Skin epidermis (tissue), 12 donors: ENCODE data around the gene TTR.

Experiments
- H3K27ac ChIP-seq, 21 experiments: fragments of 200-600 bp; sonication (generic) in 11 of 21; one replicate each; pipeline ENCODE4 v1.5.0; 2020; ENCODE audit warnings: mild to moderate bottlenecking in 3 of 21, inconsistent platforms in 2 of 21, moderate library complexity in 2 of 21
- H3K4me3 ChIP-seq, 7 experiments: fragments of 200-600 bp; sonication (generic) in 2 of 7; one replicate each; pipeline ENCODE4 v1.5.0; 2020; ENCODE audit warnings: inconsistent platforms in 2 of 7, mild to moderate bottlenecking in 2 of 7, moderate library complexity in 1 of 7

The TTR gene

DNA sequence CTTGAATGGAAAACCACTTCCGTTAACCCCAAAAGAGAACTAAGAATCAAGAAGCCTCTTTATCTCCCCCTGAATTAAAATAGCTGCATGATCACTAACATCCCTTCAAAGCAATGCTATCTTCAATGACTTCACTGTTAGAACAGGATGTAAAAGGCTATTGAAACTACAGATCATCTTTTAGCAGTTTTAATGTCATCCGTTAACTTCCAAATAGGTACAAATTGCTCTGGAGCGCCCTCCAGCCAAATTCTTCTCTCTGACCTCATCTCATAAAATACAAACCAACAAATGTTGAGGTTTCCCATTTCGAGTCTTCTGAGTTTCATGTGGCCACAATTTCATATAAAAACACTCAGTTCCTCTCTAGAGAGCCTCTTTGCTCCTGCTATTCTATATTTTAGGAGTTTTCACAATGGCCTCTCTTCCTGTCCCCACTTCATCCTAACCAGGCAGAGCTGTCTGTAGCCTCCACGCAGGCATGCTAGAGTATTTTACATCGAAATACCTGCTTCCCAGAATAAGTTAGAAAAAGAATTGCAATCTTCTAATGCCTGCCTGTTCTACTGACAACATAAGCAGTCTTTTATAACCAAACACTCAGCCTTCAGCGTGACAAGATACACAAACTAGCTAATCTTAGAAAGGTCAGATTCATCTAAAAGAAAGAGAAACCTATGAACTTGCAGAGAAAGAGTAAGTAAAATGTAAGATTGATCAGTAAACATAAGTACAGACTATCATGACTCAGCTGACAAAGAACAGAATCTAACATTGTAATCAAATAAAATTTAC is 54.9 kb downstream of the TTR start:
- Histone ChIP-seq H3K27ac (no peak overlapping the region), H3K4me3 (no peak overlapping the region)

- Histone ChIP-seq H3K4me3 (no peak overlapping the region), H3K27ac (no peak overlapping the region)
Observed at GRCh38 chr18:31647127-31647753, 55.6 kb downstream of the TTR start.
